A673 (cell line): Measurements from ENCODE around the gene THOC1. TPM values are rescaled to one million over a fixed set of nuclear protein-coding genes. Genes with fewer than 3 reads are reported as not detected.

Source experiments
- BruUV-seq: library from RNA; stranded (reverse); fragments of 400-500 nt; replicated peaks from 2 replicates; lab custom pipeline; 2021; lab: Mats Ljungman, UMichigan
- CTCF ChIA-PET: fragments of 300-600 bp; sonication (Branson Sonifier 250); formaldehyde crosslinking; loops from one replicate; lab custom pipeline; 2022; ENCODE audit warnings: antibody characterized with exemption; lab: Charles Lee
- POLR2A ChIA-PET: fragments of 300-600 bp; sonication (Branson Sonifier 250); formaldehyde crosslinking; loops from one replicate; lab custom pipeline; 2022; ENCODE audit warnings: antibody characterized with exemption; ENCODE audit not compliant: low non-redundant PET; lab: Charles Lee
- DNase-seq: peaks from one replicate; pipeline ENCODE4 v3.0.0-alpha.2; 2015; ENCODE audit warnings: low spot score
- H3K27ac ChIP-seq: fragments of 200-600 bp; sonication (generic); 2 replicates; pipeline ENCODE4 v1.5.1; 2016; ENCODE audit warnings: mixed run types, low read depth, mild to moderate bottlenecking, mixed read lengths, antibody characterized with exemption, low read length; ENCODE audit not compliant: poor library complexity, severe bottlenecking
- H3K27me3 ChIP-seq: fragments of 200-600 bp; sonication (generic); replicated peaks from 2 replicates; pipeline ENCODE4 v1.6.1; 2017; ENCODE audit warnings: mixed run types, low read depth, mild to moderate bottlenecking, mixed read lengths, antibody characterized with exemption, low read length; ENCODE audit not compliant: insufficient read depth, poor library complexity
- H3K36me3 ChIP-seq: fragments of 200-600 bp; sonication (generic); 2 replicates; pipeline ENCODE4 v1.6.1; 2016; ENCODE audit warnings: mixed run types, mild to moderate bottlenecking, mixed read lengths, antibody characterized with exemption, low read length; ENCODE audit not compliant: insufficient read depth, poor library complexity, severe bottlenecking
- H3K4me1 ChIP-seq: fragments of 200-600 bp; sonication (generic); 2 replicates; pipeline ENCODE4 v1.6.1; 2017; ENCODE audit warnings: mixed run types, mild to moderate bottlenecking, mixed read lengths, antibody characterized with exemption, low read length; ENCODE audit not compliant: insufficient read depth, poor library complexity, severe bottlenecking
- H3K4me3 ChIP-seq: fragments of 200-600 bp; sonication (generic); 2 replicates; pipeline ENCODE4 v1.5.1; 2016; ENCODE audit warnings: low read depth, mixed run types, mild to moderate bottlenecking, mixed read lengths, low read length; ENCODE audit not compliant: poor library complexity, severe bottlenecking
- H3K9me3 ChIP-seq: fragments of 200-600 bp; sonication (generic); 2 replicates; pipeline ENCODE4 v1.6.1; 2016; ENCODE audit warnings: mixed run types, low read depth, mild to moderate bottlenecking, mixed read lengths, antibody characterized with exemption, low read length; ENCODE audit not compliant: poor library complexity, severe bottlenecking
- EZH2 ChIP-seq: fragments of 200-600 bp; sonication (generic); IDR thresholded peaks from 2 replicates; pipeline ENCODE4 v1.6.1; 2017; ENCODE audit warnings: borderline replicate concordance, low read depth, mild to moderate bottlenecking, mixed read lengths, antibody characterized with exemption, low read length; ENCODE audit not compliant: poor library complexity, severe bottlenecking
- intact Hi-C: fragments of 100-400 bp; cut with micrococcal nuclease; formaldehyde crosslinking; loops from one replicate; pipeline ENCODE4 v1.10.0; 2022; ENCODE audit not compliant: unreplicated experiment
- total RNA-seq: library from RNA; stranded (reverse); gene quantifications from 2 replicates; pipeline ENCODE4 v1.2.3, GENCODE V29; 2021
- TF ChIP-seq, protein P1 (sequence below): fragments of 300-800, 200-600 bp; sonication (generic); conservative IDR thresholded peaks from 2 replicates; pipeline ENCODE4 v1.5.1; 2017; ENCODE audit warnings: low read depth, mild to moderate bottlenecking, antibody characterized with exemption, low read length, moderate library complexity, mixed read lengths

Gene THOC1
- total RNA-seq, 1 experiment from 2014 or later, result 76.7 TPM

- no peaks in the 10 kb centered on the region for H3K9me3 ChIP-seq
- TF ChIP-seq, protein P1, sequence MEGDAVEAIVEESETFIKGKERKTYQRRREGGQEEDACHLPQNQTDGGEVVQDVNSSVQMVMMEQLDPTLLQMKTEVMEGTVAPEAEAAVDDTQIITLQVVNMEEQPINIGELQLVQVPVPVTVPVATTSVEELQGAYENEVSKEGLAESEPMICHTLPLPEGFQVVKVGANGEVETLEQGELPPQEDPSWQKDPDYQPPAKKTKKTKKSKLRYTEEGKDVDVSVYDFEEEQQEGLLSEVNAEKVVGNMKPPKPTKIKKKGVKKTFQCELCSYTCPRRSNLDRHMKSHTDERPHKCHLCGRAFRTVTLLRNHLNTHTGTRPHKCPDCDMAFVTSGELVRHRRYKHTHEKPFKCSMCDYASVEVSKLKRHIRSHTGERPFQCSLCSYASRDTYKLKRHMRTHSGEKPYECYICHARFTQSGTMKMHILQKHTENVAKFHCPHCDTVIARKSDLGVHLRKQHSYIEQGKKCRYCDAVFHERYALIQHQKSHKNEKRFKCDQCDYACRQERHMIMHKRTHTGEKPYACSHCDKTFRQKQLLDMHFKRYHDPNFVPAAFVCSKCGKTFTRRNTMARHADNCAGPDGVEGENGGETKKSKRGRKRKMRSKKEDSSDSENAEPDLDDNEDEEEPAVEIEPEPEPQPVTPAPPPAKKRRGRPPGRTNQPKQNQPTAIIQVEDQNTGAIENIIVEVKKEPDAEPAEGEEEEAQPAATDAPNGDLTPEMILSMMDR, result no peak
- TF ChIP-seq EZH2, result no peak
- ChIA-PET POLR2A (no interaction called here), CTCF (no interaction called here)
- peaks cover 8% of the 10 kb centered on the region for H3K4me1 ChIP-seq
- no TSS peak for BruUV-seq
- H3K36me3 ChIP-seq, result no peaks in the 10 kb centered on the region
- no peak overlapping the region for H3K4me3 ChIP-seq
- H3K27me3 ChIP-seq, result no peaks in the 10 kb centered on the region
- no peak overlapping the region for H3K27ac ChIP-seq
- intact Hi-C loops, result no loop called here
- DNase-seq, result no peak
Observed at GRCh38 chr18:273525-273924, 5.7 kb upstream of the THOC1 start.

GRCh38 chr18:272650-273049, 4.8 kb upstream of the THOC1 start:
- H3K36me3 ChIP-seq, result no peaks in the 10 kb centered on the region
- peaks cover 8% of the 10 kb centered on the region for H3K4me1 ChIP-seq
- no peak overlapping the region for H3K27ac ChIP-seq
- CTCF ChIA-PET, result no interaction called here
- no peaks in the 10 kb centered on the region for H3K9me3 ChIP-seq
- no peak overlapping the region for H3K4me3 ChIP-seq
- TF ChIP-seq, protein P1, result no peak
- no peak for TF ChIP-seq EZH2
- no TSS peak for BruUV-seq
- no peaks in the 10 kb centered on the region for H3K27me3 ChIP-seq
- no peak for DNase-seq
- intact Hi-C loops, result no loop called here
- POLR2A ChIA-PET, result no interaction called here

DNA sequence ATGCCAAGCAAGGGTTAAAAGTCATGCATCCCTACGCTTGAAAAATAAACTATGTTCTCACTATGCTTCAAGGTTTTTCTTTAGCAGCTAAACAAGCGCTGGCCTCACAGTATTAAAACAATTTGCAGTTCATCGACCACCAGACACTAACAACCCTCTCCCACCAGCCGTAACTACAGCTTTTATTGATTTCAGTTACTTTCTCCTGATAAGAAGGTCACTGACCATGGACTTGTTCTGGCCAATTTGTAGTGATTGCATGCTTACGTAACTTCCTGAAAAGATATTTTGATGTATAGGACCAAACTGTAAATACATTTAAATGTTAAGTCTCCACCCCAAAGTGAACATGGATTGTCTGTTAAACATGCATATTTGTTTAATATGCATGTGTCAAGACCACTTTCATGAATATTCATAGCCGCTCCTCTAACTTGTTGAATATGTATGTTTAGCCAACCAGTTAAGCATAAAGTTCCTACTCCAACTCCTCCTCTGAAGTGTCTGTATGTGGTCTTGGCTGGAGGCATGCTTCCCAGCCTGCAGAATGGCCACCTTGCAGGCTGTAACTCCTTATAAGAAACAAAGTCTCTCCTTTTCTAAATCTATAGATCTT, 1.7 kb upstream of the THOC1 start:
- no peak overlapping the region for H3K4me3 ChIP-seq
- H3K4me1 ChIP-seq, result peaks cover 14% of the 10 kb centered on the region
- no peak overlapping the region for H3K27ac ChIP-seq
- ChIA-PET CTCF (no interaction called here), POLR2A (no interaction called here)
- TF ChIP-seq EZH2, result no peak
- TF ChIP-seq, protein P1, result no peak
- H3K9me3 ChIP-seq, result no peaks in the 10 kb centered on the region
- no peaks in the 10 kb centered on the region for H3K27me3 ChIP-seq
- intact Hi-C loops, result no loop called here
- peak; percentile 61 for DNase-seq
- no TSS peak for BruUV-seq
- peaks cover 10% of the 10 kb centered on the region for H3K36me3 ChIP-seq
